HepG2 (cell line): ENCODE data around the gene CDKN2C. TPM values are rescaled to one million over a fixed set of nuclear protein-coding genes. Genes with fewer than 3 reads are reported as not detected.
A peak's percentile ranks its signal among the peaks of the same experiment; 100 is the strongest.

Experiments
- DNMT3B ChIP-seq: conservative IDR thresholded peaks from 2 replicates; pipeline ENCODE4 v1.6.1; 2016; ENCODE audit warnings: missing biosample characterization, control low read depth
- DR1 ChIP-seq: sonication (generic); formaldehyde crosslinking; IDR thresholded peaks from 2 replicates; pipeline ENCODE4 v1.8.0; 2021; ENCODE audit warnings: mild to moderate bottlenecking, missing genetic modification reagents, inconsistent platforms
- FOSL2 ChIP-seq: sonication (generic); formaldehyde crosslinking; IDR thresholded peaks from 2 replicates; pipeline ENCODE4 v1.4.0; 2020; ENCODE audit warnings: missing genetic modification reagents
- KAT7 ChIP-seq: IDR thresholded peaks from 2 replicates; pipeline ENCODE4 v1.6.1; 2018; ENCODE audit warnings: borderline replicate concordance, missing compliant biosample characterization
- NR2F1 ChIP-seq, 2 experiments: fragments of 450-650 bp in 1 of 2; formaldehyde crosslinking in 1 of 2; IDR thresholded peaks; 2 replicates each; pipeline versions ENCODE4 v1.5.0 to v1.6.1; 2016 to 2020; ENCODE audit warnings: mild to moderate bottlenecking in 1 of 2, missing compliant biosample characterization in 1 of 2, missing genetic modification reagents in 1 of 2, moderate library complexity in 1 of 2
- SCMH1 ChIP-seq: sonication (generic); formaldehyde crosslinking; IDR thresholded peaks from 2 replicates; pipeline ENCODE4 v1.9.0; 2021; ENCODE audit warnings: missing genetic modification reagents, mild to moderate bottlenecking, borderline replicate concordance
- TBX3 ChIP-seq: fragments of 450-650 bp; IDR thresholded peaks from 2 replicates; pipeline ENCODE4 v1.6.1; 2017; ENCODE audit warnings: antibody characterized with exemption, mild to moderate bottlenecking, inconsistent platforms, borderline replicate concordance
- ZBTB38 ChIP-seq: sonication (generic); formaldehyde crosslinking; IDR thresholded peaks from 2 replicates; pipeline ENCODE4 v1.5.1; 2020; ENCODE audit warnings: mild to moderate bottlenecking, missing genetic modification reagents
- ZC3H4 ChIP-seq: sonication (generic); formaldehyde crosslinking; IDR thresholded peaks from 2 replicates; pipeline ENCODE4 v1.4.0; 2020; ENCODE audit warnings: missing genetic modification reagents, borderline replicate concordance
- ZFP90 ChIP-seq: sonication (generic); formaldehyde crosslinking; IDR thresholded peaks from 2 replicates; pipeline ENCODE4 v1.8.0; 2022; ENCODE audit warnings: missing genetic modification reagents, mild to moderate bottlenecking, inconsistent platforms, borderline replicate concordance
- ZNF101 ChIP-seq: sonication (generic); formaldehyde crosslinking; IDR thresholded peaks from 2 replicates; pipeline ENCODE4 v1.4.0; 2020; ENCODE audit warnings: mild to moderate bottlenecking, low read depth, missing genetic modification reagents, borderline replicate concordance
- ZNF335 ChIP-seq: sonication (generic); formaldehyde crosslinking; IDR thresholded peaks from 2 replicates; pipeline ENCODE4 v1.4.0; 2020; ENCODE audit warnings: missing genetic modification reagents
- ZNF343 ChIP-seq: sonication (generic); formaldehyde crosslinking; IDR thresholded peaks from 2 replicates; pipeline ENCODE4 v1.4.0; 2020; ENCODE audit warnings: mild to moderate bottlenecking, missing genetic modification reagents
- ZNF75D ChIP-seq: sonication (generic); formaldehyde crosslinking; IDR thresholded peaks from 2 replicates; pipeline ENCODE4 v1.8.1; 2023; ENCODE audit warnings: missing genetic modification reagents, mild to moderate bottlenecking, borderline replicate concordance
- ZNF879 ChIP-seq: sonication (generic); formaldehyde crosslinking; IDR thresholded peaks from 2 replicates; pipeline ENCODE4 v1.8.1; 2023; ENCODE audit warnings: missing genetic modification reagents
- ZSCAN12 ChIP-seq: sonication (generic); formaldehyde crosslinking; IDR thresholded peaks from 2 replicates; pipeline ENCODE4 v1.9.0; 2021; ENCODE audit warnings: mild to moderate bottlenecking, missing genetic modification reagents
- polyA plus RNA-seq, 8 experiments: library from polyadenylated mRNA; depleted of rRNA in 3 of 8; stranded (reverse) in 7 of 8; unstranded in 1 of 8; fragments of >200 nt; fragmentation: Illumina TruSeq in 4 of 8; extraction: Trizol in 4 of 8; gene quantifications; 2 replicates each; pipeline versions ENCODE4 v1.2.1 to v1.2.3, GENCODE V29; 2011 to 2016; ENCODE audit warnings: low read depth in 4 of 8, missing spikeins in 1 of 8, mixed read lengths in 1 of 8; ENCODE audit not compliant: insufficient read depth in 1 of 8
- total RNA-seq, 5 experiments: library from RNA; depleted of rRNA; stranded (reverse); fragments of >200 nt; fragmentation: Illumina TruSeq; extraction: Trizol; gene quantifications; 2 replicates each; pipeline ENCODE4 v1.2.3, GENCODE V29; 2016; ENCODE audit warnings: low read depth in 1 of 5
- TF ChIP-seq, protein P1 (sequence below): sonication (generic); formaldehyde crosslinking; conservative IDR thresholded peaks from 2 replicates; pipeline ENCODE4 v1.4.0; 2020; ENCODE audit warnings: missing genetic modification reagents
- TF ChIP-seq, protein P2 (sequence below): sonication (generic); formaldehyde crosslinking; conservative IDR thresholded peaks from 2 replicates; pipeline ENCODE4 v1.4.0; 2020; ENCODE audit warnings: missing genetic modification reagents
- TF ChIP-seq, protein P3 (sequence below): sonication (generic); formaldehyde crosslinking; IDR thresholded peaks from 2 replicates; pipeline ENCODE4 v1.4.0; 2020; ENCODE audit warnings: missing genetic modification reagents
- TF ChIP-seq, protein P4 (sequence below): sonication (generic); formaldehyde crosslinking; IDR thresholded peaks from 2 replicates; pipeline ENCODE4 v1.4.0; 2020; ENCODE audit warnings: low read depth, mild to moderate bottlenecking, missing genetic modification reagents
- TF ChIP-seq, protein P5 (sequence below): sonication (generic); formaldehyde crosslinking; IDR thresholded peaks from 2 replicates; pipeline ENCODE4 v1.8.0; 2022; ENCODE audit warnings: missing genetic modification reagents, mild to moderate bottlenecking, moderate library complexity, borderline replicate concordance

CDKN2C gene
- total and polyA plus RNA-seq, 2 of the 13 experiments (the other 11 are each of a cell fraction or from before 2014, with no cell fraction given), result 7.8 to 13.7 TPM

DNA sequence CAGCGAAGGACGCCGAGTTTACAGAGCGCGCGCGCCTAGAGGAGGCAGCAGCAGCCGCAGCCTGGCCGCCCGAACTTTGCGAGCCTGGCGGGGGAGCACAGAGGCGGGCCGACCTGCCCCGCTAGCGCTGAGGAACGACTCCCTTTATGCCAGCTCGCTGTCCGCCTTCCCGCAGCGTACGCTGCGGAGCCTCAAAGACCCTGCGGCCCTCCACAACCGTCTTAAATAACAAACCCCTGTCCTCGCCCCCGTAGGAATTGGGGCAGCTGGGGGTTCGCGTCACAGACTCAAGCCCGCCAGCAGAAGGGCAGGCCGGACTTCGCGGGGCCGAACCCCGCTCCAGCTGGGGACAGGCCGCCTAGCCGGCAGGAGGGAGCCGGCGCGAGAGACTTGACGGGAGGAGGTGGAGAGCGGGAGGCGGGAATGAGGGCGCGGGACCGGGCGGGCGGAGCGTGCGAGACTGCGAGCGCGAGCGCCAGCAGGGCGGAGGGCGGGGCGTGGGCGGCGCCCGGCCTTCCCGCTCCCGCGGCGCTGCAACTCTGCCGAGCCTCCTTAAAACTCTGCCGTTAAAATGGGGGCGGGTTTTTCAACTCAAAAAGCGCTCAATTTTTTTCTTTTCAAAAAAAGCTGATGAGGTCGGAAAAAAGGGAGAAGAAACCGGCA is 1.8 kb upstream of the CDKN2C start (continued):
- TF ChIP-seq KAT7, result 0 out of 2 replicates have a peak, but pooled peaks have one; percentile 34
- TF ChIP-seq ZSCAN12 (CRISPR knock-in tag), result no peak
- TF ChIP-seq ZBTB38 (CRISPR knock-in tag), result peak; percentile 85
- no peak for TF ChIP-seq NR2F1 (CRISPR knock-in tag; IDR thresholded peaks at IDR 0.05)
- TF ChIP-seq ZNF75D, result no peak
- no peak for TF ChIP-seq ZC3H4 (CRISPR knock-in tag)
- no peak for TF ChIP-seq SCMH1
- no peak for TF ChIP-seq ZNF879
- no peak; the same call in 1 of the 2 replicates for TF ChIP-seq FOSL2 (CRISPR knock-in tag)
- TF ChIP-seq, protein P1, sequence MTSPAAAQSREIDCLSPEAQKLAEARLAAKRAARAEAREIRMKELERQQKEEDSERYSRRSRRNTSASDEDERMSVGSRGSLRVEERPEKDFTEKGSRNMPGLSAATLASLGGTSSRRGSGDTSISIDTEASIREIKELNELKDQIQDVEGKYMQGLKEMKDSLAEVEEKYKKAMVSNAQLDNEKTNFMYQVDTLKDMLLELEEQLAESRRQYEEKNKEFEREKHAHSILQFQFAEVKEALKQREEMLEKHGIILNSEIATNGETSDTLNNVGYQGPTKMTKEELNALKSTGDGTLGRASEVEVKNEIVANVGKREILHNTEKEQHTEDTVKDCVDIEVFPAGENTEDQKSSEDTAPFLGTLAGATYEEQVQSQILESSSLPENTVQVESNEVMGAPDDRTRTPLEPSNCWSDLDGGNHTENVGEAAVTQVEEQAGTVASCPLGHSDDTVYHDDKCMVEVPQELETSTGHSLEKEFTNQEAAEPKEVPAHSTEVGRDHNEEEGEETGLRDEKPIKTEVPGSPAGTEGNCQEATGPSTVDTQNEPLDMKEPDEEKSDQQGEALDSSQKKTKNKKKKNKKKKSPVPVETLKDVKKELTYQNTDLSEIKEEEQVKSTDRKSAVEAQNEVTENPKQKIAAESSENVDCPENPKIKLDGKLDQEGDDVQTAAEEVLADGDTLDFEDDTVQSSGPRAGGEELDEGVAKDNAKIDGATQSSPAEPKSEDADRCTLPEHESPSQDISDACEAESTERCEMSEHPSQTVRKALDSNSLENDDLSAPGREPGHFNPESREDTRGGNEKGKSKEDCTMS (CRISPR knock-in tag), result no peak; the same call in 1 of the 2 replicates
- TF ChIP-seq, protein P2, sequence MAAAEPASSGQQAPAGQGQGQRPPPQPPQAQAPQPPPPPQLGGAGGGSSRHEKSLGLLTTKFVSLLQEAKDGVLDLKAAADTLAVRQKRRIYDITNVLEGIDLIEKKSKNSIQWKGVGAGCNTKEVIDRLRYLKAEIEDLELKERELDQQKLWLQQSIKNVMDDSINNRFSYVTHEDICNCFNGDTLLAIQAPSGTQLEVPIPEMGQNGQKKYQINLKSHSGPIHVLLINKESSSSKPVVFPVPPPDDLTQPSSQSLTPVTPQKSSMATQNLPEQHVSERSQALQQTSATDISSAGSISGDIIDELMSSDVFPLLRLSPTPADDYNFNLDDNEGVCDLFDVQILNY (CRISPR knock-in tag), result peak; percentile 91
- TF ChIP-seq ZNF343, result no peak
- peak; percentile 40; the same call in 1 of the 2 replicates for TF ChIP-seq ZFP90 (CRISPR knock-in tag)
- TF ChIP-seq TBX3, result no peak
- TF ChIP-seq DNMT3B (CRISPR knock-in tag), result no peak; the same call in 1 of the 2 replicates
- no peak for TF ChIP-seq ZNF335 (CRISPR knock-in tag)
- TF ChIP-seq, protein P3, sequence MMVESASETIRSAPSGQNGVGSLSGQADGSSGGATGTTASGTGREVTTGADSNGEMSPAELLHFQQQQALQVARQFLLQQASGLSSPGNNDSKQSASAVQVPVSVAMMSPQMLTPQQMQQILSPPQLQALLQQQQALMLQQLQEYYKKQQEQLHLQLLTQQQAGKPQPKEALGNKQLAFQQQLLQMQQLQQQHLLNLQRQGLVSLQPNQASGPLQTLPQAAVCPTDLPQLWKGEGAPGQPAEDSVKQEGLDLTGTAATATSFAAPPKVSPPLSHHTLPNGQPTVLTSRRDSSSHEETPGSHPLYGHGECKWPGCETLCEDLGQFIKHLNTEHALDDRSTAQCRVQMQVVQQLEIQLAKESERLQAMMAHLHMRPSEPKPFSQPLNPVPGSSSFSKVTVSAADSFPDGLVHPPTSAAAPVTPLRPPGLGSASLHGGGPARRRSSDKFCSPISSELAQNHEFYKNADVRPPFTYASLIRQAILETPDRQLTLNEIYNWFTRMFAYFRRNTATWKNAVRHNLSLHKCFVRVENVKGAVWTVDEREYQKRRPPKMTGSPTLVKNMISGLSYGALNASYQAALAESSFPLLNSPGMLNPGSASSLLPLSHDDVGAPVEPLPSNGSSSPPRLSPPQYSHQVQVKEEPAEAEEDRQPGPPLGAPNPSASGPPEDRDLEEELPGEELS, result no peak; the same call in 1 of the 2 replicates
- TF ChIP-seq, protein P4, sequence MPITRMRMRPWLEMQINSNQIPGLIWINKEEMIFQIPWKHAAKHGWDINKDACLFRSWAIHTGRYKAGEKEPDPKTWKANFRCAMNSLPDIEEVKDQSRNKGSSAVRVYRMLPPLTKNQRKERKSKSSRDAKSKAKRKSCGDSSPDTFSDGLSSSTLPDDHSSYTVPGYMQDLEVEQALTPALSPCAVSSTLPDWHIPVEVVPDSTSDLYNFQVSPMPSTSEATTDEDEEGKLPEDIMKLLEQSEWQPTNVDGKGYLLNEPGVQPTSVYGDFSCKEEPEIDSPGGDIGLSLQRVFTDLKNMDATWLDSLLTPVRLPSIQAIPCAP (CRISPR knock-in tag), result 0 out of 2 replicates have a peak, but pooled peaks have one; percentile 20
- TF ChIP-seq, protein P5, sequence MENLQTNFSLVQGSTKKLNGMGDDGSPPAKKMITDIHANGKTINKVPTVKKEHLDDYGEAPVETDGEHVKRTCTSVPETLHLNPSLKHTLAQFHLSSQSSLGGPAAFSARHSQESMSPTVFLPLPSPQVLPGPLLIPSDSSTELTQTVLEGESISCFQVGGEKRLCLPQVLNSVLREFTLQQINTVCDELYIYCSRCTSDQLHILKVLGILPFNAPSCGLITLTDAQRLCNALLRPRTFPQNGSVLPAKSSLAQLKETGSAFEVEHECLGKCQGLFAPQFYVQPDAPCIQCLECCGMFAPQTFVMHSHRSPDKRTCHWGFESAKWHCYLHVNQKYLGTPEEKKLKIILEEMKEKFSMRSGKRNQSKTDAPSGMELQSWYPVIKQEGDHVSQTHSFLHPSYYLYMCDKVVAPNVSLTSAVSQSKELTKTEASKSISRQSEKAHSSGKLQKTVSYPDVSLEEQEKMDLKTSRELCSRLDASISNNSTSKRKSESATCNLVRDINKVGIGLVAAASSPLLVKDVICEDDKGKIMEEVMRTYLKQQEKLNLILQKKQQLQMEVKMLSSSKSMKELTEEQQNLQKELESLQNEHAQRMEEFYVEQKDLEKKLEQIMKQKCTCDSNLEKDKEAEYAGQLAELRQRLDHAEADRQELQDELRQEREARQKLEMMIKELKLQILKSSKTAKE (CRISPR knock-in tag), result peak; percentile 51
- TF ChIP-seq DR1 (CRISPR knock-in tag), result no peak; the same call in 1 of the 2 replicates
- 0 out of 2 replicates have a peak, but pooled peaks have one; percentile 35 for TF ChIP-seq ZNF101 (CRISPR knock-in tag)
